H9 (cell line): ENCODE data around the gene PCDHAC1. TPM values are rescaled to one million over a fixed set of nuclear protein-coding genes. Genes with fewer than 3 reads are reported as not detected.

Experiments
- DNase-seq: peaks from one replicate; pipeline ENCODE4 v3.0.0-alpha.2; 2017
- H2AFZ ChIP-seq: one replicate; pipeline ENCODE4 v1.6.1; 2013; ENCODE audit warnings: mild to moderate bottlenecking, low read length, control low read depth, moderate library complexity
- H2AK5ac ChIP-seq: 2 replicates; pipeline ENCODE4 v1.6.1; 2013; ENCODE audit warnings: low read length, control low read depth, mixed read lengths; ENCODE audit not compliant: insufficient read length
- H2BK120ac ChIP-seq: one replicate; pipeline ENCODE4 v1.6.1; 2013; ENCODE audit warnings: low read depth, mild to moderate bottlenecking, low read length, control low read depth, inconsistent platforms; ENCODE audit not compliant: poor library complexity, severe bottlenecking
- H2BK12ac ChIP-seq: 2 replicates; pipeline ENCODE4 v1.6.1; 2013; ENCODE audit warnings: low read length, control low read depth, mixed read lengths, low read depth; ENCODE audit not compliant: insufficient read length
- H2BK15ac ChIP-seq: 2 replicates; pipeline ENCODE4 v1.6.1; 2013; ENCODE audit warnings: low read depth, low read length, control low read depth
- H2BK20ac ChIP-seq: one replicate; pipeline ENCODE4 v1.6.1; 2013; ENCODE audit warnings: low read depth, mild to moderate bottlenecking, low read length, control low read depth, inconsistent platforms; ENCODE audit not compliant: poor library complexity, severe bottlenecking
- H2BK5ac ChIP-seq: 2 replicates; pipeline ENCODE4 v1.6.1; 2013; ENCODE audit warnings: low read length, control low read depth, mixed read lengths; ENCODE audit not compliant: insufficient read length
- H3K14ac ChIP-seq: 2 replicates; pipeline ENCODE4 v1.6.1; 2013; ENCODE audit warnings: low read length, control low read depth; ENCODE audit not compliant: insufficient read depth
- H3K18ac ChIP-seq: 2 replicates; pipeline ENCODE4 v1.6.1; 2013; ENCODE audit warnings: low read depth, mild to moderate bottlenecking, mixed read lengths, low read length, control low read depth; ENCODE audit not compliant: insufficient read length
- H3K23ac ChIP-seq: 2 replicates; pipeline ENCODE4 v1.6.1; 2013; ENCODE audit warnings: low read length, control low read depth, mixed read lengths, low read depth; ENCODE audit not compliant: insufficient read length
- H3K23me2 ChIP-seq: 2 replicates; pipeline ENCODE4 v1.6.1; 2013; ENCODE audit warnings: low read depth, mild to moderate bottlenecking, mixed read lengths, low read length, control low read depth; ENCODE audit not compliant: insufficient read length, poor library complexity, severe bottlenecking
- H3K27ac ChIP-seq: 2 replicates; pipeline ENCODE4 v1.5.1; 2013; ENCODE audit warnings: low read length, control low read depth, mixed read lengths, low read depth; ENCODE audit not compliant: insufficient read length
- H3K27me3 ChIP-seq: 2 replicates; pipeline ENCODE4 v1.6.1; 2013; ENCODE audit warnings: low read length, control low read depth, inconsistent platforms; ENCODE audit not compliant: insufficient read depth
- H3K4ac ChIP-seq: 2 replicates; pipeline ENCODE4 v1.6.1; 2013; ENCODE audit warnings: low read depth, mild to moderate bottlenecking, control low read depth, inconsistent platforms, low read length, moderate library complexity
- H3K4me1 ChIP-seq: 2 replicates; pipeline ENCODE4 v1.6.1; 2013; ENCODE audit warnings: low read length, control low read depth, inconsistent platforms; ENCODE audit not compliant: insufficient read depth
- H3K4me2 ChIP-seq: 2 replicates; pipeline ENCODE4 v1.6.1; 2013; ENCODE audit warnings: low read length, control low read depth, mixed read lengths; ENCODE audit not compliant: insufficient read length, insufficient read depth
- H3K56ac ChIP-seq: 2 replicates; pipeline ENCODE4 v1.6.1; 2013; ENCODE audit warnings: low read depth, mild to moderate bottlenecking, mixed read lengths, low read length, control low read depth; ENCODE audit not compliant: insufficient read length
- H3K79me1 ChIP-seq: 2 replicates; pipeline ENCODE4 v1.6.1; 2013; ENCODE audit warnings: low read depth, mild to moderate bottlenecking, moderate library complexity, low read length, control low read depth, inconsistent platforms; ENCODE audit not compliant: insufficient read depth, poor library complexity, severe bottlenecking
- H3K79me2 ChIP-seq: 2 replicates; pipeline ENCODE4 v1.6.1; 2013; ENCODE audit warnings: low read length, control low read depth, inconsistent platforms; ENCODE audit not compliant: insufficient read depth
- H3K9ac ChIP-seq: 2 replicates; pipeline ENCODE4 v1.6.1; 2013; ENCODE audit warnings: low read length, control low read depth, mixed read lengths; ENCODE audit not compliant: insufficient read length; ENCODE audit errors: extremely low read depth
- H3K9me3 ChIP-seq: one replicate; pipeline ENCODE4 v1.6.1; 2013; ENCODE audit warnings: low read depth, low read length, inconsistent platforms; ENCODE audit not compliant: control insufficient read depth
- H3T11ph ChIP-seq: one replicate; pipeline ENCODE4 v1.6.1; 2013; ENCODE audit warnings: mild to moderate bottlenecking, low read length, control low read depth, inconsistent platforms
- H4K20me1 ChIP-seq: one replicate; pipeline ENCODE4 v1.6.1; 2013; ENCODE audit not compliant: control insufficient read depth, insufficient read length, insufficient read depth
- H4K5ac ChIP-seq: 2 replicates; pipeline ENCODE4 v1.6.1; 2013; ENCODE audit warnings: low read depth, mild to moderate bottlenecking, mixed read lengths, low read length, control low read depth; ENCODE audit not compliant: insufficient read length
- H4K8ac ChIP-seq: replicated peaks from 2 replicates; pipeline ENCODE4 v1.6.1; 2013; ENCODE audit warnings: low read length, control low read depth, mixed read lengths, low read depth; ENCODE audit not compliant: insufficient read length
- H4K91ac ChIP-seq: 2 replicates; pipeline ENCODE4 v1.6.1; 2013; ENCODE audit warnings: low read depth, mild to moderate bottlenecking, moderate library complexity, mixed read lengths, low read length, control low read depth; ENCODE audit not compliant: insufficient read length
- H3K27ac Mint-ChIP-seq, 3 experiments: 2 replicates in 2 of 3; 3 replicates in 1 of 3; pipeline ENCODE4 v1.8.0; 2020 to 2021; ENCODE audit warnings: mixed read lengths in 3 of 3, mild to moderate bottlenecking in 1 of 3, moderate library complexity in 1 of 3
- H3K27me3 Mint-ChIP-seq: 2 replicates; pipeline ENCODE4 v1.8.0; 2021; ENCODE audit warnings: low read depth, mild to moderate bottlenecking, moderate library complexity, mixed read lengths
- H3K36me3 Mint-ChIP-seq, 3 experiments: 2 replicates in 2 of 3; 3 replicates in 1 of 3; pipeline ENCODE4 v1.8.0; 2020 to 2021; ENCODE audit warnings: low read depth in 3 of 3, mixed read lengths in 3 of 3; ENCODE audit not compliant: insufficient read depth in 1 of 3
- H3K4me1 Mint-ChIP-seq, 2 experiments: 2 replicates each; pipeline ENCODE4 v1.8.0; 2020; ENCODE audit warnings: mixed read lengths in 2 of 2
- H3K4me3 Mint-ChIP-seq, 2 experiments: 2 replicates in 1 of 2; 3 replicates in 1 of 2; pipeline ENCODE4 v1.8.0; 2020 to 2021; ENCODE audit warnings: mild to moderate bottlenecking in 2 of 2, mixed read lengths in 2 of 2, moderate library complexity in 1 of 2
- H3K9me3 Mint-ChIP-seq, 2 experiments: 2 replicates in 1 of 2; 3 replicates in 1 of 2; pipeline ENCODE4 v1.8.0; 2020; ENCODE audit warnings: mild to moderate bottlenecking in 2 of 2, mixed read lengths in 2 of 2, moderate library complexity in 1 of 2
- CTCF ChIP-seq: fragments of 200-600 bp; sonication (generic); conservative IDR thresholded peaks from 3 replicates; pipeline ENCODE4 v1.8.0; 2021; ENCODE audit warnings: antibody characterized with exemption, mild to moderate bottlenecking
- WGBS: extraction: QIAGEN DNeasy Blood & Tissue Kit; methylation state at CpG from one replicate; pipeline ENCODE4 v1.1.7; 2013; ENCODE audit warnings: missing lambda C conversion rate, low lambda C conversion rate, mixed read lengths; ENCODE audit not compliant: insufficient read length; ENCODE audit errors: extremely low coverage; 5-methylcytosine and 5-hydroxymethylcytosine counted together
- total RNA-seq: library from RNA; stranded (reverse); gene quantifications from 2 replicates; pipeline ENCODE4 v1.2.1, GENCODE V29; 2021

PCDHAC1 gene
- total RNA-seq, 1 experiment from 2014 or later = 8.7 TPM

- DNase-seq = no peak
- Histone ChIP-seq H3K18ac (no peak overlapping the region), H2BK120ac (no peak overlapping the region), H4K20me1 (no peaks in the 10 kb centered on the region), H3K56ac (no peak overlapping the region), H3K79me1 (no peaks in the 10 kb centered on the region), H3K9ac (no peak overlapping the region), H3K23ac (no peak overlapping the region), H2BK12ac (no peak overlapping the region), H3K14ac (no peak overlapping the region), H3T11ph (no peak overlapping the region), H3K4me2 (no peak overlapping the region), H3K4ac (no peak overlapping the region), H4K91ac (no peak overlapping the region), H4K8ac (no peak overlapping the region), H4K5ac (no peak overlapping the region), H3K27ac (no peak overlapping the region), H2AFZ (no peak overlapping the region), H3K9me3 (no peaks in the 10 kb centered on the region), H3K4me1 (no peaks in the 10 kb centered on the region), H2AK5ac (no peak overlapping the region), H2BK5ac (no peak overlapping the region), H3K27me3 (no peaks in the 10 kb centered on the region), H2BK15ac (no peak overlapping the region), H3K23me2 (no peaks in the 10 kb centered on the region), H2BK20ac (no peak overlapping the region), H3K79me2 (no peaks in the 10 kb centered on the region)
- no CpG with 5 or more reads among the region's 6 CpGs for WGBS
- no peak for TF ChIP-seq CTCF
- H3K4me1 Mint-ChIP-seq = peaks cover 8 to 10% of the 10 kb centered on the region in 2 experiments
- no peak overlapping the region for H3K4me3 Mint-ChIP-seq
- peaks cover 0 to 8% (median 1%) of the 10 kb centered on the region in 3 experiments; a peak in 4 of 7 replicates for H3K36me3 Mint-ChIP-seq
- no peak overlapping the region for H3K27ac Mint-ChIP-seq
- H3K27me3 Mint-ChIP-seq = no peaks in the 10 kb centered on the region
- H3K9me3 Mint-ChIP-seq = peaks cover 0 to 6% of the 10 kb centered on the region in 2 experiments; a peak in 3 of 5 replicates
Observed at GRCh38 chr5:140951636-140952035, 25.5 kb downstream of the PCDHAC1 start.
